ENCODE results near the gene SLC9A1.

The SLC9A1 gene

GRCh38 chr1:27166929-27167328, 12.0 kb upstream of the SLC9A1 start:
- H3K9me3 ChIP-seq (ENCODE audit: control insufficient read depth, insufficient read depth, low read depth, low read length) = no peaks in the 10 kb centered on the region
- no peaks in the 10 kb centered on the region for H3K4me1 ChIP-seq (ENCODE audit: control insufficient read depth, insufficient read depth, low read length)
- no peak overlapping the region for H3K27ac ChIP-seq (ENCODE audit: low read depth, low read length)
- no peak overlapping the region for H3K9ac ChIP-seq (ENCODE audit: low read length)
- no peaks in the 10 kb centered on the region for H3K36me3 ChIP-seq (ENCODE audit: control insufficient read depth, insufficient read depth, low read length)
- no peaks in the 10 kb centered on the region for H3K27me3 ChIP-seq (ENCODE audit: control insufficient read depth, insufficient read depth, low read length)
- H3K4me3 ChIP-seq (ENCODE audit: low read depth, low read length) = no peak overlapping the region

GRCh38 chr1:27166351-27166802, 11.5 kb upstream of the SLC9A1 start:
- Histone ChIP-seq H3K4me1 (ENCODE audit: control insufficient read depth, insufficient read depth, low read length) (no peaks in the 10 kb centered on the region), H3K27me3 (ENCODE audit: control insufficient read depth, insufficient read depth, low read length) (no peaks in the 10 kb centered on the region), H3K4me3 (ENCODE audit: low read depth, low read length) (no peak overlapping the region), H3K9me3 (ENCODE audit: control insufficient read depth, insufficient read depth, low read depth, low read length) (no peaks in the 10 kb centered on the region), H3K36me3 (ENCODE audit: control insufficient read depth, insufficient read depth, low read length) (no peaks in the 10 kb centered on the region), H3K27ac (ENCODE audit: low read depth, low read length) (no peak overlapping the region), H3K9ac (ENCODE audit: low read length) (no peak overlapping the region)

GRCh38 chr1:27163093-27163492, 8.2 kb upstream of the SLC9A1 start:
- no peaks in the 10 kb centered on the region for H3K36me3 ChIP-seq (ENCODE audit: control insufficient read depth, insufficient read depth, low read length)
- no peaks in the 10 kb centered on the region for H3K27me3 ChIP-seq (ENCODE audit: control insufficient read depth, insufficient read depth, low read length)
- no peak overlapping the region for H3K9ac ChIP-seq (ENCODE audit: low read length)
- H3K4me3 ChIP-seq (ENCODE audit: low read depth, low read length) = no peak overlapping the region
- no peaks in the 10 kb centered on the region for H3K9me3 ChIP-seq (ENCODE audit: control insufficient read depth, insufficient read depth, low read depth, low read length)
- H3K27ac ChIP-seq (ENCODE audit: low read depth, low read length) = no peak overlapping the region
- no peaks in the 10 kb centered on the region for H3K4me1 ChIP-seq (ENCODE audit: control insufficient read depth, insufficient read depth, low read length)

- Histone ChIP-seq H3K27ac (ENCODE audit: low read depth, low read length) (no peak overlapping the region), H3K4me3 (ENCODE audit: low read depth, low read length) (no peak overlapping the region), H3K27me3 (ENCODE audit: control insufficient read depth, insufficient read depth, low read length) (no peaks in the 10 kb centered on the region), H3K4me1 (ENCODE audit: control insufficient read depth, insufficient read depth, low read length) (no peaks in the 10 kb centered on the region), H3K36me3 (ENCODE audit: control insufficient read depth, insufficient read depth, low read length) (no peaks in the 10 kb centered on the region), H3K9ac (ENCODE audit: low read length) (no peak overlapping the region), H3K9me3 (ENCODE audit: control insufficient read depth, insufficient read depth, low read depth, low read length) (no peaks in the 10 kb centered on the region)
These were observed 7.2 kb upstream of the SLC9A1 start for GRCh38 chr1:27162090-27162489.

GRCh38 chr1:27161594-27161993, 6.7 kb upstream of the SLC9A1 start:
- H3K27ac ChIP-seq (ENCODE audit: low read depth, low read length) = no peak overlapping the region
- no peak overlapping the region for H3K9ac ChIP-seq (ENCODE audit: low read length)
- H3K9me3 ChIP-seq (ENCODE audit: control insufficient read depth, insufficient read depth, low read depth, low read length) = no peaks in the 10 kb centered on the region
- H3K4me1 ChIP-seq (ENCODE audit: control insufficient read depth, insufficient read depth, low read length) = no peaks in the 10 kb centered on the region
- H3K4me3 ChIP-seq (ENCODE audit: low read depth, low read length) = no peak overlapping the region
- H3K27me3 ChIP-seq (ENCODE audit: control insufficient read depth, insufficient read depth, low read length) = no peaks in the 10 kb centered on the region
- H3K36me3 ChIP-seq (ENCODE audit: control insufficient read depth, insufficient read depth, low read length) = no peaks in the 10 kb centered on the region

- no peak overlapping the region for H3K27ac ChIP-seq (ENCODE audit: low read depth, low read length)
- H3K9me3 ChIP-seq (ENCODE audit: control insufficient read depth, insufficient read depth, low read depth, low read length) = no peaks in the 10 kb centered on the region
- no peaks in the 10 kb centered on the region for H3K27me3 ChIP-seq (ENCODE audit: control insufficient read depth, insufficient read depth, low read length)
- H3K36me3 ChIP-seq (ENCODE audit: control insufficient read depth, insufficient read depth, low read length) = no peaks in the 10 kb centered on the region
- no peak overlapping the region for H3K9ac ChIP-seq (ENCODE audit: low read length)
- H3K4me3 ChIP-seq (ENCODE audit: low read depth, low read length) = no peak overlapping the region
- peaks cover 29% of the 10 kb centered on the region for H3K4me1 ChIP-seq (ENCODE audit: control insufficient read depth, insufficient read depth, low read length)
These were observed 2.3 kb upstream of the SLC9A1 start for GRCh38 chr1:27157194-27157593.

- H3K27me3 ChIP-seq (ENCODE audit: control insufficient read depth, insufficient read depth, low read length) = no peaks in the 10 kb centered on the region
- peaks cover 30% of the 10 kb centered on the region for H3K4me1 ChIP-seq (ENCODE audit: control insufficient read depth, insufficient read depth, low read length)
These were observed 395 bp downstream of the SLC9A1 start for GRCh38 chr1:27154469-27154990.

GRCh38 chr1:27153927-27154358, 982 bp downstream of the SLC9A1 start:
- Histone ChIP-seq H3K9ac (ENCODE audit: low read length) (peak overlapping the region; percentile 91), H3K4me3 (ENCODE audit: low read depth, low read length) (peak overlapping the region; percentile 79), H3K9me3 (ENCODE audit: control insufficient read depth, insufficient read depth, low read depth, low read length) (no peaks in the 10 kb centered on the region), H3K27me3 (ENCODE audit: control insufficient read depth, insufficient read depth, low read length) (no peaks in the 10 kb centered on the region), H3K4me1 (ENCODE audit: control insufficient read depth, insufficient read depth, low read length) (peaks cover 30% of the 10 kb centered on the region), H3K27ac (ENCODE audit: low read depth, low read length) (no peak overlapping the region), H3K36me3 (ENCODE audit: control insufficient read depth, insufficient read depth, low read length) (no peaks in the 10 kb centered on the region)

More at GRCh38 chr1:27154469-27154990, 395 bp downstream of the SLC9A1 start:
- H3K36me3 ChIP-seq (ENCODE audit: control insufficient read depth, insufficient read depth, low read length) = no peaks in the 10 kb centered on the region
- H3K4me3 ChIP-seq (ENCODE audit: low read depth, low read length) = peak overlapping the region; percentile 79
- H3K27ac ChIP-seq (ENCODE audit: low read depth, low read length) = peak overlapping the region; percentile 58; the same call in 1 of the 2 replicates
- peak overlapping the region; percentile 91 for H3K9ac ChIP-seq (ENCODE audit: low read length)
- H3K9me3 ChIP-seq (ENCODE audit: control insufficient read depth, insufficient read depth, low read depth, low read length) = no peaks in the 10 kb centered on the region

GRCh38 chr1:27153549-27153886, 1.4 kb downstream of the SLC9A1 start:
- Histone ChIP-seq H3K4me3 (ENCODE audit: low read depth, low read length) (peak overlapping the region; percentile 79), H3K27ac (ENCODE audit: low read depth, low read length) (no peak overlapping the region)

GRCh38 chr1:27152829-27153548, 1.9 kb downstream of the SLC9A1 start:
- Histone ChIP-seq H3K27me3 (ENCODE audit: control insufficient read depth, insufficient read depth, low read length) (no peaks in the 10 kb centered on the region), H3K4me3 (ENCODE audit: low read depth, low read length) (peak overlapping the region; percentile 79), H3K9me3 (ENCODE audit: control insufficient read depth, insufficient read depth, low read depth, low read length) (no peaks in the 10 kb centered on the region), H3K36me3 (ENCODE audit: control insufficient read depth, insufficient read depth, low read length) (no peaks in the 10 kb centered on the region), H3K4me1 (ENCODE audit: control insufficient read depth, insufficient read depth, low read length) (peaks cover 30% of the 10 kb centered on the region), H3K9ac (ENCODE audit: low read length) (peak overlapping the region; percentile 25), H3K27ac (ENCODE audit: low read depth, low read length) (no peak overlapping the region)

More at GRCh38 chr1:27153549-27153886, 1.4 kb downstream of the SLC9A1 start:
- Histone ChIP-seq H3K36me3 (ENCODE audit: control insufficient read depth, insufficient read depth, low read length) (no peaks in the 10 kb centered on the region), H3K27me3 (ENCODE audit: control insufficient read depth, insufficient read depth, low read length) (no peaks in the 10 kb centered on the region), H3K9me3 (ENCODE audit: control insufficient read depth, insufficient read depth, low read depth, low read length) (no peaks in the 10 kb centered on the region), H3K9ac (ENCODE audit: low read length) (peak overlapping the region; percentile 91), H3K4me1 (ENCODE audit: control insufficient read depth, insufficient read depth, low read length) (peaks cover 30% of the 10 kb centered on the region)

GRCh38 chr1:27152004-27152828, 2.7 kb downstream of the SLC9A1 start:
- H3K9ac ChIP-seq (ENCODE audit: low read length) = peak overlapping the region; percentile 25
- H3K27ac ChIP-seq (ENCODE audit: low read depth, low read length) = no peak overlapping the region
- no peaks in the 10 kb centered on the region for H3K9me3 ChIP-seq (ENCODE audit: control insufficient read depth, insufficient read depth, low read depth, low read length)
- H3K4me1 ChIP-seq (ENCODE audit: control insufficient read depth, insufficient read depth, low read length) = peaks cover 30% of the 10 kb centered on the region
- H3K36me3 ChIP-seq (ENCODE audit: control insufficient read depth, insufficient read depth, low read length) = no peaks in the 10 kb centered on the region
- no peaks in the 10 kb centered on the region for H3K27me3 ChIP-seq (ENCODE audit: control insufficient read depth, insufficient read depth, low read length)
- peak overlapping the region; percentile 79 for H3K4me3 ChIP-seq (ENCODE audit: low read depth, low read length)
